OCI-LY1 (cell line): ENCODE data around the gene GULP1.

Experiments
- H2AFZ ChIP-seq: fragments of 200-600 bp; sonication (generic), shearing (Covaris generic); 2 replicates; pipeline ENCODE4 v1.6.0; 2014; ENCODE audit warnings: antibody characterized with exemption, mild to moderate bottlenecking, low read length
- H3F3A ChIP-seq: fragments of 200-600 bp; sonication (generic), shearing (Covaris generic); 2 replicates; pipeline ENCODE4 v1.6.0; 2014; ENCODE audit warnings: mild to moderate bottlenecking, antibody characterized with exemption, low read length, moderate library complexity; ENCODE audit not compliant: insufficient read depth
- H3K27ac ChIP-seq: fragments of 200-600 bp; sonication (generic); 2 replicates; pipeline ENCODE4 v1.5.1; 2014; ENCODE audit warnings: low read length, mixed run types, mild to moderate bottlenecking, low read depth; ENCODE audit not compliant: poor library complexity, severe bottlenecking
- H3K27me3 ChIP-seq: fragments of 200-600 bp; sonication (generic); 2 replicates; pipeline ENCODE4 v1.6.0; 2014; ENCODE audit warnings: antibody characterized with exemption, mild to moderate bottlenecking, low read length, moderate library complexity; ENCODE audit not compliant: insufficient read depth
- H3K36me3 ChIP-seq: fragments of 200-600 bp; sonication (generic); 2 replicates; pipeline ENCODE4 v1.6.1; 2014; ENCODE audit warnings: mild to moderate bottlenecking, antibody characterized with exemption, low read length, moderate library complexity, mixed read lengths; ENCODE audit not compliant: insufficient read depth
- H3K4me1 ChIP-seq: fragments of 200-600 bp; sonication (generic); 2 replicates; pipeline ENCODE4 v1.5.1; 2014; ENCODE audit warnings: mild to moderate bottlenecking, low read length, moderate library complexity; ENCODE audit not compliant: insufficient read depth, severe bottlenecking
- H3K4me2 ChIP-seq: fragments of 200-600 bp; sonication (generic), shearing (Covaris generic); 2 replicates; pipeline ENCODE4 v1.6.1; 2014; ENCODE audit warnings: low read length
- H3K4me3 ChIP-seq: fragments of 200-600 bp; sonication (generic); 2 replicates; pipeline ENCODE4 v1.5.1; 2014; ENCODE audit warnings: low read length, low read depth, mild to moderate bottlenecking, mixed read lengths; ENCODE audit not compliant: poor library complexity, severe bottlenecking
- H3K79me2 ChIP-seq: fragments of 200-600 bp; shearing (Covaris generic); 2 replicates; pipeline ENCODE4 v1.6.1; 2016; ENCODE audit warnings: mixed run types, low read length, mixed read lengths; ENCODE audit not compliant: insufficient read depth
- H3K9ac ChIP-seq: fragments of 200-600 bp; sonication (generic), shearing (Covaris generic); 2 replicates; pipeline ENCODE4 v1.6.1; 2014; ENCODE audit warnings: mild to moderate bottlenecking, low read length, mixed read lengths
- H3K9me2 ChIP-seq: fragments of 200-600 bp; sonication (generic), shearing (Covaris generic); 2 replicates; pipeline ENCODE4 v1.6.1; 2014; ENCODE audit warnings: low read depth, mild to moderate bottlenecking, low read length, mixed read lengths
- H3K9me3 ChIP-seq: fragments of 200-600 bp; shearing (Covaris generic); 2 replicates; pipeline ENCODE4 v1.6.1; 2014; ENCODE audit warnings: low read length, mixed read lengths
- H4K20me1 ChIP-seq: fragments of 200-600 bp; sonication (generic), shearing (Covaris generic); 2 replicates; pipeline ENCODE4 v1.6.0; 2016; ENCODE audit warnings: mild to moderate bottlenecking, low read length; ENCODE audit not compliant: insufficient read depth
- CTCF ChIP-seq: fragments of 200-600 bp; sonication (generic), shearing (Covaris generic); IDR thresholded peaks from 2 replicates; pipeline ENCODE4 v1.5.1; 2017; ENCODE audit warnings: mild to moderate bottlenecking, antibody characterized with exemption, low read length, moderate library complexity, mixed read lengths
- EZH2 ChIP-seq: fragments of 200-600 bp; sonication (generic), shearing (Covaris generic); IDR thresholded peaks from 2 replicates; pipeline ENCODE4 v1.8.0; 2017; ENCODE audit warnings: borderline replicate concordance, mixed run types, mild to moderate bottlenecking, antibody characterized with exemption, low read length, moderate library complexity, mixed read lengths

The GULP1 gene

GRCh38 chr2:188318161-188318749 lies 26.6 kb downstream of the GULP1 start:
- H2AFZ ChIP-seq: no peak overlapping the region
- no peak for TF ChIP-seq CTCF
- TF ChIP-seq EZH2: no peak
- H3K4me1 ChIP-seq: no peaks in the 10 kb centered on the region
- no peaks in the 10 kb centered on the region for H4K20me1 ChIP-seq
- H3K36me3 ChIP-seq: no peaks in the 10 kb centered on the region
- no peak overlapping the region for H3K27ac ChIP-seq
- no peaks in the 10 kb centered on the region for H3K9me3 ChIP-seq
- no peak overlapping the region for H3K9ac ChIP-seq
- no peak overlapping the region for H3K4me3 ChIP-seq
- H3K27me3 ChIP-seq: no peaks in the 10 kb centered on the region
- H3K9me2 ChIP-seq: no peaks in the 10 kb centered on the region
- H3F3A ChIP-seq: no peaks in the 10 kb centered on the region
- H3K79me2 ChIP-seq: no peaks in the 10 kb centered on the region
- no peak overlapping the region for H3K4me2 ChIP-seq

DNA sequence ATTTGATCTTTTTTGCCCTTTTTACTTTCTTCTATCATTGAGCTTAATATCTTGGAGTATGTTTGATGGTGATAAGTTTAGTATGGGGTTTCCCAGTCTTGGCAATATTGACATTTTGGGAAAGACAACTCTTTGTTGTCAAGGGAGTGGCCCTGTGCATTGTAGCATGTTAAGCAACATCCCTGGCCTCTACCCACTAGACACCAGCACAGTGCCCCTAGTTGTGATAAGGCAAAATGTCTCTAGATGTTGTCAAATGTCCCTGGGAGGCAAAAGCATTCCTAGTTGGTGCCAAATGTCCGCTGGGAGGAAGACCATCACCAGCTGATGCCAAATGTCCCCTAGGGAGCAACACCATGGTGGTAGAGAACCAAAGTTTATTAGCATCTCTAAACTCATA lies 28.2 kb downstream of the GULP1 start:
- Histone ChIP-seq H3K4me3 (no peak overlapping the region), H3K79me2 (no peaks in the 10 kb centered on the region), H3K27ac (no peak overlapping the region), H3K27me3 (no peaks in the 10 kb centered on the region), H3K4me2 (no peak overlapping the region), H3K9ac (no peak overlapping the region), H3K9me3 (no peaks in the 10 kb centered on the region), H3F3A (no peaks in the 10 kb centered on the region), H4K20me1 (no peaks in the 10 kb centered on the region), H2AFZ (no peak overlapping the region), H3K9me2 (no peaks in the 10 kb centered on the region), H3K36me3 (no peaks in the 10 kb centered on the region), H3K4me1 (no peaks in the 10 kb centered on the region)
- TF ChIP-seq EZH2 (no peak), CTCF (no peak)

GRCh38 chr2:188320861-188321260 lies 29.2 kb downstream of the GULP1 start:
- Histone ChIP-seq H3K4me1 (no peaks in the 10 kb centered on the region), H3K4me2 (no peak overlapping the region), H3K9ac (no peak overlapping the region), H3K9me2 (no peaks in the 10 kb centered on the region), H4K20me1 (no peaks in the 10 kb centered on the region), H3K9me3 (no peaks in the 10 kb centered on the region), H3K27ac (no peak overlapping the region), H3K36me3 (no peaks in the 10 kb centered on the region), H2AFZ (no peak overlapping the region), H3K4me3 (no peak overlapping the region), H3F3A (no peaks in the 10 kb centered on the region), H3K79me2 (no peaks in the 10 kb centered on the region), H3K27me3 (no peaks in the 10 kb centered on the region)
- no peak for TF ChIP-seq EZH2
- no peak for TF ChIP-seq CTCF
